ENCODE data around the gene C1QTNF2.

The C1QTNF2 gene

GRCh38 chr5:160310552-160311295, 59.7 kb downstream of the C1QTNF2 start:
- no peak for DNase-seq (ENCODE audit: low read depth, low spot score)
- H3K27ac ChIP-seq = no peak overlapping the region

GRCh38 chr5:160310140-160310539, 60.3 kb downstream of the C1QTNF2 start:
- H3K27ac ChIP-seq = no peak overlapping the region
- no peak for DNase-seq (ENCODE audit: low read depth, low spot score)

- no peak overlapping the region for H3K27ac ChIP-seq
- DNase-seq (ENCODE audit: low read depth, low spot score) = no peak
Observed at GRCh38 chr5:160306696-160307095, 63.7 kb downstream of the C1QTNF2 start.

- DNase-seq (ENCODE audit: low read depth, low spot score) = no peak
Observed at GRCh38 chr5:160305319-160305718, 65.1 kb downstream of the C1QTNF2 start.

GRCh38 chr5:160303690-160304089, 66.7 kb downstream of the C1QTNF2 start:
- DNase-seq (ENCODE audit: low read depth, low spot score) = no peak
- H3K27ac ChIP-seq = no peak overlapping the region

More at GRCh38 chr5:160305319-160305718, 65.1 kb downstream of the C1QTNF2 start:
- peak overlapping the region; percentile 23 for H3K27ac ChIP-seq

- no peak overlapping the region for H3K27ac ChIP-seq
- DNase-seq (ENCODE audit: low read depth, low spot score) = no peak
Observed at GRCh38 chr5:160298189-160298588, 72.2 kb downstream of the C1QTNF2 start.

GRCh38 chr5:160297776-160298175, 72.7 kb downstream of the C1QTNF2 start:
- no peak for DNase-seq (ENCODE audit: low read depth, low spot score)

More at GRCh38 chr5:160297776-160298175, 72.7 kb downstream of the C1QTNF2 start:
- H3K27ac ChIP-seq = no peak overlapping the region

Data from epithelial cell of prostate (primary cell).